Chondrocyte (in vitro differentiated cells): ENCODE data around the gene TMEM132E. TPM values are rescaled to one million over a fixed set of nuclear protein-coding genes. Genes with fewer than 3 reads are reported as not detected.

Experiments
- DNase-seq: peaks from one replicate; pipeline ENCODE4 v3.0.0; 2021; ENCODE audit warnings: mixed read lengths, low spot score
- H3K27ac Mint-ChIP-seq: one replicate; pipeline ENCODE4 v1.8.0; 2021; ENCODE audit warnings: mild to moderate bottlenecking, moderate library complexity, mixed read lengths; ENCODE audit not compliant: unreplicated experiment
- H3K27me3 Mint-ChIP-seq: 2 replicates; pipeline ENCODE4 v1.8.0; 2021; ENCODE audit warnings: low read depth, mixed read lengths
- H3K36me3 Mint-ChIP-seq: 2 replicates; pipeline ENCODE4 v1.8.0; 2021; ENCODE audit warnings: low read depth, mixed read lengths
- H3K4me1 Mint-ChIP-seq: 2 replicates; pipeline ENCODE4 v1.8.0; 2021; ENCODE audit warnings: low read depth, mild to moderate bottlenecking, mixed read lengths
- H3K4me3 Mint-ChIP-seq: one replicate; pipeline ENCODE4 v1.8.0; 2021; ENCODE audit warnings: mild to moderate bottlenecking, moderate library complexity, mixed read lengths; ENCODE audit not compliant: unreplicated experiment
- H3K9me3 Mint-ChIP-seq: 2 replicates; pipeline ENCODE4 v1.8.0; 2021; ENCODE audit warnings: low read depth, mixed read lengths
- total RNA-seq: library from RNA; stranded (reverse); gene quantifications from 3 replicates; pipeline ENCODE4 v1.2.1, GENCODE V29; 2021
- TF ChIP-seq, protein P1 (sequence below): fragments of 200-600 bp; sonication (generic); IDR thresholded peaks from 2 replicates; pipeline ENCODE4 v1.5.0; 2021; ENCODE audit warnings: antibody characterized with exemption, mild to moderate bottlenecking, moderate library complexity

TMEM132E gene
- total RNA-seq, 1 donor from 2014 or later: 0.20 TPM

GRCh38 chr17:34617398-34617797, 38.0 kb downstream of the TMEM132E start:
- H3K27ac Mint-ChIP-seq: no peak overlapping the region
- H3K4me1 Mint-ChIP-seq: no peaks in the 10 kb centered on the region
- H3K27me3 Mint-ChIP-seq: peaks cover 17% of the 10 kb centered on the region
- no peak overlapping the region for H3K4me3 Mint-ChIP-seq
- H3K36me3 Mint-ChIP-seq: no peaks in the 10 kb centered on the region
- H3K9me3 Mint-ChIP-seq: no peaks in the 10 kb centered on the region
- TF ChIP-seq, protein P1, sequence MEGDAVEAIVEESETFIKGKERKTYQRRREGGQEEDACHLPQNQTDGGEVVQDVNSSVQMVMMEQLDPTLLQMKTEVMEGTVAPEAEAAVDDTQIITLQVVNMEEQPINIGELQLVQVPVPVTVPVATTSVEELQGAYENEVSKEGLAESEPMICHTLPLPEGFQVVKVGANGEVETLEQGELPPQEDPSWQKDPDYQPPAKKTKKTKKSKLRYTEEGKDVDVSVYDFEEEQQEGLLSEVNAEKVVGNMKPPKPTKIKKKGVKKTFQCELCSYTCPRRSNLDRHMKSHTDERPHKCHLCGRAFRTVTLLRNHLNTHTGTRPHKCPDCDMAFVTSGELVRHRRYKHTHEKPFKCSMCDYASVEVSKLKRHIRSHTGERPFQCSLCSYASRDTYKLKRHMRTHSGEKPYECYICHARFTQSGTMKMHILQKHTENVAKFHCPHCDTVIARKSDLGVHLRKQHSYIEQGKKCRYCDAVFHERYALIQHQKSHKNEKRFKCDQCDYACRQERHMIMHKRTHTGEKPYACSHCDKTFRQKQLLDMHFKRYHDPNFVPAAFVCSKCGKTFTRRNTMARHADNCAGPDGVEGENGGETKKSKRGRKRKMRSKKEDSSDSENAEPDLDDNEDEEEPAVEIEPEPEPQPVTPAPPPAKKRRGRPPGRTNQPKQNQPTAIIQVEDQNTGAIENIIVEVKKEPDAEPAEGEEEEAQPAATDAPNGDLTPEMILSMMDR: no peak
- DNase-seq: no peak

DNA sequence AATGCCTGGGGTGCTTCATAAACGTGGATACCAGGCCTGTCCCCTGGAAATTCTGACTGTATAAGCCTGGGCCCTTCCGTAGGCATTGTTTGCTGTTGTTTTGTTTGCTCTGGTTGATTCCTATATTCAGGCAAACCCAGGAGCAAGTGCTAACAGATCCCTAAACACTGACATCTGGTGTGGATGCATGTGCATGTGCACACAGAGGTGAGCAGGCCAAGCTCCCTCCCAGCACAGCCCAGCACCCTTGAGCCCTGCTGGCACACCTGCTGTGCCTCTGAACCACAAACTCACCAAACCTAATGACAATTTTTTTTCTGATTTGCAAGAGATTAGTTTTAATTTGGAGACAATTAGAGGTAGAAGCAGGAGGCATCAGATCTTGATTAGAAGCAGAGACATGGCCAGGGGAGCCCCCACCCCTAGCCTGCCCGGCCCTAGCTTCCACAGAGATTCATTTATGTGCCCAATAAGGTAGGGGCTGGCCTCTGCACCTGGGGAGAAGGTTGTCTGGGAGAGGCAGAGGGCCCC, 40.4 kb downstream of the TMEM132E start:
- TF ChIP-seq, protein P1: no peak
- no peak overlapping the region for H3K4me3 Mint-ChIP-seq
- H3K36me3 Mint-ChIP-seq: no peaks in the 10 kb centered on the region

GRCh38 chr17:34620458-34620857, 41.1 kb downstream of the TMEM132E start:
- no peak overlapping the region for H3K4me3 Mint-ChIP-seq
- no peak overlapping the region for H3K27ac Mint-ChIP-seq
- H3K4me1 Mint-ChIP-seq: no peaks in the 10 kb centered on the region
- TF ChIP-seq, protein P1: no peak
- H3K27me3 Mint-ChIP-seq: peaks cover 19% of the 10 kb centered on the region
- H3K9me3 Mint-ChIP-seq: no peaks in the 10 kb centered on the region
- no peaks in the 10 kb centered on the region for H3K36me3 Mint-ChIP-seq
- DNase-seq: no peak

More for the DNA sequence above, 40.4 kb downstream of the TMEM132E start:
- DNase-seq: no peak
- peaks cover 19% of the 10 kb centered on the region for H3K27me3 Mint-ChIP-seq
- H3K4me1 Mint-ChIP-seq: no peaks in the 10 kb centered on the region
- no peak overlapping the region for H3K27ac Mint-ChIP-seq
- H3K9me3 Mint-ChIP-seq: no peaks in the 10 kb centered on the region

DNA sequence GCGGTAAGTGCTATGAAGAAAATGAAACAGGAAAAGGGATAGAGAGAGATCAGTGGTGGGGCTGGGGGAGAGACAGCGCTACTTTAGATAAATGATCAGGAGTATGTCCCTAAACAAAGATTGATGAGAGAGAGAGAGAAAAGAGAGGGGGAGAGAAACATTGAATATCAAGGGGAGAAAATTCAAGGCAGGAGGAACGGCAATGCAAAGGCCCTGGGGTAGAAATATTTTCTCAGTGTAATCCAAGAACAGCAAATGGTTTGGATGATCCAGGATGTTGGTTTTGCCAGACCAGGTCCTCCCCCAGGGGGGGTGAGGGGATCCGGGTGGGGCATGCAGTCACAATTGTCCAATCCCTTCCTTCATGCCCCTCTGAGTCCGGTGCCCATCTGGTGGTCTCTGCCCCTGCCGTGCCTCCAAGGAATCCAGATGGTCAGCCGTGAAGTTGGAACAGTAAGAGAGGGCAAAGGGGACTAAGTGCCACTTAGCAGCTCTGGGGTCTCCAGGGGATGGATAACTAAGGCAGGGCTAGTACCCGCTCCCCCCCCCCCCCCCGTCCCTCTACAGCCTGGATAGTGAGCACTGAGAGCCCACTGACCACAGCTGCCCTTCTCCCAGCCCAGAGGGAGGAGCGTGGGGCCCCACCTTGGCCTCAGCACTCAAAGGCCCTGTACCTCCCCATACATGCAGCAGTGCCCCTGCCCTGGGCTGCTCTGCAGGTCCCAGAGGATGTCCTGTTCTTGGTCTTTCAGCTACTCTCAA, 43.7 kb downstream of the TMEM132E start:
- Mint-ChIP-seq H3K9me3 (no peaks in the 10 kb centered on the region), H3K27ac (no peak overlapping the region), H3K4me3 (no peak overlapping the region), H3K4me1 (no peaks in the 10 kb centered on the region), H3K27me3 (peaks cover 17% of the 10 kb centered on the region), H3K36me3 (no peaks in the 10 kb centered on the region)
- DNase-seq: no peak
- TF ChIP-seq, protein P1: no peak

- no peak overlapping the region for H3K27ac Mint-ChIP-seq
- TF ChIP-seq, protein P1: no peak
- H3K36me3 Mint-ChIP-seq: no peaks in the 10 kb centered on the region
- DNase-seq: no peak
- no peak overlapping the region for H3K4me3 Mint-ChIP-seq
- no peaks in the 10 kb centered on the region for H3K4me1 Mint-ChIP-seq
- no peaks in the 10 kb centered on the region for H3K9me3 Mint-ChIP-seq
- H3K27me3 Mint-ChIP-seq: peaks cover 21% of the 10 kb centered on the region
These were observed 44.7 kb downstream of the TMEM132E start for GRCh38 chr17:34623856-34624766.
